ENCODE data around the gene KLHL35.

The KLHL35 gene

GRCh38 chr11:75454987-75455386, 22.0 kb upstream of the KLHL35 start:
- no peak overlapping the region for H3K4me2 ChIP-seq (ENCODE audit: insufficient read depth, low read length)
- H4K20me1 ChIP-seq (ENCODE audit: insufficient read depth, low read length) = no peaks in the 10 kb centered on the region
- DNase-seq (no peak), ATAC-seq (ENCODE audit: insufficient read depth, low read depth) (no peak)
- no peak overlapping the region for H3K9ac ChIP-seq (ENCODE audit: low read depth, low read length)
- H3K4me3 ChIP-seq (ENCODE audit: low read depth in 1 of 2, low read length in 2 of 2) = no peak overlapping the region
- no peak overlapping the region for H2AFZ ChIP-seq (ENCODE audit: low read depth, low read length)
- TF ChIP-seq EZH2 (IDR thresholded peaks at IDR 0.05; ENCODE audit: borderline replicate concordance, low read depth, low read length, severe bottlenecking) (no peak), CTCF (IDR thresholded peaks at IDR 0.05; ENCODE audit: borderline replicate concordance, extremely low read depth, low read length, poor library complexity, severe bottlenecking) (no peak)
- no peaks in the 10 kb centered on the region for H3K27me3 ChIP-seq (ENCODE audit: insufficient read depth, low read length, poor library complexity)
- H3K79me2 ChIP-seq (ENCODE audit: insufficient read depth, low read length) = no peaks in the 10 kb centered on the region
- no peaks in the 10 kb centered on the region for H3K9me3 ChIP-seq (ENCODE audit: insufficient read depth, low read length, severe bottlenecking)
- H3K4me1 ChIP-seq (ENCODE audit: insufficient read depth, low read length) = no peaks in the 10 kb centered on the region
- H3K36me3 ChIP-seq (ENCODE audit: insufficient read depth, low read length) = no peaks in the 10 kb centered on the region
- no peak overlapping the region for H3K27ac ChIP-seq (ENCODE audit: low read length)

- no peaks in the 10 kb centered on the region for H3K4me1 ChIP-seq (ENCODE audit: insufficient read depth, low read length)
- TF ChIP-seq CTCF (IDR thresholded peaks at IDR 0.05; ENCODE audit: borderline replicate concordance, extremely low read depth, low read length, poor library complexity, severe bottlenecking) (no peak), EZH2 (IDR thresholded peaks at IDR 0.05; ENCODE audit: borderline replicate concordance, low read depth, low read length, severe bottlenecking) (no peak)
- DNase-seq (no peak), ATAC-seq (ENCODE audit: insufficient read depth, low read depth) (no peak)
- H3K27ac ChIP-seq (ENCODE audit: low read length) = no peak overlapping the region
- no peak overlapping the region for H3K9ac ChIP-seq (ENCODE audit: low read depth, low read length)
- no peak overlapping the region for H3K4me3 ChIP-seq (ENCODE audit: low read depth in 1 of 2, low read length in 2 of 2)
- H3K36me3 ChIP-seq (ENCODE audit: insufficient read depth, low read length) = no peaks in the 10 kb centered on the region
- H3K9me3 ChIP-seq (ENCODE audit: insufficient read depth, low read length, severe bottlenecking) = no peaks in the 10 kb centered on the region
- H3K4me2 ChIP-seq (ENCODE audit: insufficient read depth, low read length) = no peak overlapping the region
- no peaks in the 10 kb centered on the region for H3K79me2 ChIP-seq (ENCODE audit: insufficient read depth, low read length)
- no peaks in the 10 kb centered on the region for H4K20me1 ChIP-seq (ENCODE audit: insufficient read depth, low read length)
- no peak overlapping the region for H2AFZ ChIP-seq (ENCODE audit: low read depth, low read length)
- no peaks in the 10 kb centered on the region for H3K27me3 ChIP-seq (ENCODE audit: insufficient read depth, low read length, poor library complexity)
Measured at GRCh38 chr11:75453916-75454655, 21.1 kb upstream of the KLHL35 start.

- TF ChIP-seq CTCF (IDR thresholded peaks at IDR 0.05; ENCODE audit: borderline replicate concordance, extremely low read depth, low read length, poor library complexity, severe bottlenecking) (peak; percentile 75), EZH2 (IDR thresholded peaks at IDR 0.05; ENCODE audit: borderline replicate concordance, low read depth, low read length, severe bottlenecking) (no peak)
- no peak overlapping the region for H3K27ac ChIP-seq (ENCODE audit: low read length)
- no peak overlapping the region for H2AFZ ChIP-seq (ENCODE audit: low read depth, low read length)
- H3K9me3 ChIP-seq (ENCODE audit: insufficient read depth, low read length, severe bottlenecking) = no peaks in the 10 kb centered on the region
- no peaks in the 10 kb centered on the region for H3K4me1 ChIP-seq (ENCODE audit: insufficient read depth, low read length)
- DNase-seq = peak; percentile 48
- H3K36me3 ChIP-seq (ENCODE audit: insufficient read depth, low read length) = no peaks in the 10 kb centered on the region
- H3K9ac ChIP-seq (ENCODE audit: low read depth, low read length) = no peak overlapping the region
- no peaks in the 10 kb centered on the region for H4K20me1 ChIP-seq (ENCODE audit: insufficient read depth, low read length)
- H3K4me2 ChIP-seq (ENCODE audit: insufficient read depth, low read length) = no peak overlapping the region
- H3K4me3 ChIP-seq (ENCODE audit: low read depth in 1 of 2, low read length in 2 of 2) = no peak overlapping the region
- H3K27me3 ChIP-seq (ENCODE audit: insufficient read depth, low read length, poor library complexity) = no peaks in the 10 kb centered on the region
- no peaks in the 10 kb centered on the region for H3K79me2 ChIP-seq (ENCODE audit: insufficient read depth, low read length)
- peak; percentile 78 for ATAC-seq (ENCODE audit: insufficient read depth, low read depth)
Measured at GRCh38 chr11:75450826-75451821, 18.1 kb upstream of the KLHL35 start.
